HG03064 (cell line): ENCODE measurements around the gene DRD1.

Experiments
- ATAC-seq: cut with Tn5 transposase; IDR thresholded peaks from one replicate; pipeline ENCODE4 v1.9.1; 2021; ENCODE audit warnings: low read depth; ENCODE audit not compliant: unreplicated experiment

The DRD1 gene

DNA sequence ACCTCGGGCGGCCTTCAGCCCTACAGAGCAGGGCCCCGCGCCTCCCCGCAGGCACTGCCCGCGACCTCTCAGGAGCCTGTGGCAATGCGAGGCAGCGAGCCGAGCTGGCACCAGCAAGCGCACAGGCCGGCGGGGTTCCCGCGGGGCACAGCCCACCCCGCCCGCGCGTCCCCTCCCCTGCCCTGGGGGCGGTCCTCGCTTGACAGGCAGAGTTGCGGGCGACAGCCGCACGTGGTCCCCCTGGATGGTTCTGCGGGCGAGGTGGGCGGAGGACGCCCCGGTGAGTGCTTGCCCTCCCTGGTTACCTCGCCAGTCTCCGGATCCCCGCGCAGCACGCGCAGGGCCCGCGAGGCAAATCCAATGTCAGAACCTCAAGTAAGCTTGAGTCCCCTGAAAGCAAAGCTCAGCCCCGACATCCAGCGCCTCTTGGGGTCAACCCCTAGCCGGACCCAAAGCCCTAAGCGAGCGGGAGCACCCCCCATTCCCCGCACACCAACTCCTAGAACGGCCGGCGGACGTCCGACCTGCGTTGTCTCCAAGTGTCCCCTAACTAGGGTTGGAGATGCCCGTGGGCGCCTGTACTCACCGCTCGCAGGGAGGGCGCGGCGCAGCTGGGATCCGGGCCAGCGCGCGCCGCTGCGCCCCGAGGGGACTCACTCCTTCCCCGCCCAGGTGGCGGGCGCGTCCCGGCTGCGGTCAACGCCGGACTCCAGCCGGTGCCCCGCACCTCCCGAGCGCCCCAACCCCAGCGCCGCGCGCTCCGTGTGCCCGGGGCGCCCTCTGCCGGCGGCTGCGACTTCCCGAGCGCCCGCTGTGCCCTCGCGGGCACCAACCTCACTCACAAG, at the start of gene DRD1:
TSS of gene DRD1 (minus strand) at position 123 of the 845 bp plus-strand sequence. CDS start 1,083 bp downstream, outside the sequence.
- no peak for ATAC-seq

GRCh38 chr5:175493726-175494125, 49.7 kb upstream of the DRD1 start:
- ATAC-seq, result no peak

DNA sequence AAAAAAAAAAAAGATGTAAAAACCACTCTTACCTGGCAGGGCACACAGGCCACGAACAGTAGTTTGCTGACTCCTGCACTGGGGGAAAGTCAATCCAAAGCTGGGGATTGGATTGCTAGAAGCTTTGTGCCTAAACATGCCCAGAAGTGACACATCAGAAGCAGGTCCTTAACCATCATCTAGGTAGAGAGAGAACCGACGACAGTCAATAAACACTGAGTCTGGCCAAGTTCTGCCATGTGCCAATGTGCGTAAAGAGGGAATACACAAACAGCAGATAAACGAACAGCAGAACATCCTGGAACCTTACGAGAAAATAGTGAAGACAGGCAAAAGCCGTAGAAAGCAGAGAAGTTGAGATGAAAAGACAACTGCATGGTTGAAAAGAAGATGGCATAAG, 49.3 kb upstream of the DRD1 start:
- ATAC-seq, result no peak

GRCh38 chr5:175491223-175491622, 47.2 kb upstream of the DRD1 start:
- ATAC-seq, result no peak

DNA sequence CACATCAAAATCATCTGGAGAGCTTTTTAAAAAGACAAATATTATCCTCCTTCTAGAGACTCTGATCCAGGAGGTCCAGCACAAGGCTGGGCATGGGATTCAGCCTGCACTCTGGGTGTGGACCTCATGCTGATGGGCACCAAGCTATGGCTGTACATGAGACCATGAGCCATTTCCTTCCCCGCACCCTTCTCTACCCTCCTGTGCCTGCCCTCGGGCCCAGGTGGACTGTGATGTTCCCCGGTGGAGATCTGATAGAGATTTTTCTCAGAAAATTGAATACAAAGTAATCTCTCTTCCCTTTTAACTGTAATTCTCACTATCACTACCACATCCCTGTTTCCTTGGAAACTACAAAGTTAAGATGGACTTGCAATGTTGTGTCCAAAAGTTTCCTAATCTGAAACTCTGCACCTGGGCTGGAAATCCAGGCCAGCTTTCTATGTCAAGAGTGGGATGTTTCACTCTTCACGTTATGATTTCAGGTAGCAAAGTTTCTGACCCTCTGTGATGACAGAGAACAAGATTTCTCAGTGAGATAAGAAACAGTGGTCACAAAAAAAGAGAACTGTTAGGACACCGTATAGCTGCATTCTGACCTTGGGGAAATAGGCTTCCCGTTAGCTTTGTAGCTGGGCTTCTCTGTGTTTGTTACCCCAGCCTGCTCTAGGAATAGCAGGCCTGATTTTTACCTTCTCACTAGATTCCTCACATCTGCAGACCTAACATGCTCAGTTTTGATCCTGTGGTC, 45.9 kb upstream of the DRD1 start:
- no peak for ATAC-seq

DNA sequence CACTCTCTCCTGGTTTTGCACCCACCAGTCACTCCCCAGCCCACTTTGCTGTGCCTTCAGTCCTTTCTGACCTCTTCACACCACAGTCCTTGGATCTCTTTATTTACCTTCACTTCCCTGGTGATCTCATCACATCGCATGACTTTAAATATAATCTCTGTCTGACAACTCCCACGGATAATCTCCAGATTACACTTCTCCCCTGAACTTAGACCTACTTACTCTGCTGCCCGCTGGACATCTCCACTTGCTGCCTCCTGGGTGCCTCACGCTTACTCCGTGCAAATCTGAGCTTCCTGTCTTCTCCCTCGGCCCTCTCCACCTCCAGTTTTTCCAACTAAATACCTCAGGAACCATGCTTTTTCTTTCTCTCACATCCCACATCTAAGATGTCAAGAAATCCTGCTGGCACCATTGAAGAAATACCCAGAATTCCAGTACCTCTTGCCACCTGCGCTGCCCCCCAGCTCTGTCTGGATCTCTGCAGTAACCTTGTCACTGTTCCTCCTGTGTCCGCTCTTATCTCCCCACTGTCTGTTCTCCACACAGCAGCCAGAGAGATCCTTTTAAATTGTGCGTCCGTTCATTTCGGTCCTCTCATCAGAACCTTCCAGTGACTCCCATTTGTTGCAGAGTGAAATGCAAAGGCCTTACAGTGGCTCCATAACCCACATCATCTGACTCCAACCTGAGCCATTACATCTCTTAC, 43.7 kb upstream of the DRD1 start:
- no peak for ATAC-seq

- no peak for ATAC-seq
Measured at GRCh38 chr5:175485631-175486030, 41.6 kb upstream of the DRD1 start.

GRCh38 chr5:175484829-175485228, 40.8 kb upstream of the DRD1 start:
- ATAC-seq, result no peak

- ATAC-seq, result no peak
Measured at GRCh38 chr5:175484322-175484721, 40.3 kb upstream of the DRD1 start.

DNA sequence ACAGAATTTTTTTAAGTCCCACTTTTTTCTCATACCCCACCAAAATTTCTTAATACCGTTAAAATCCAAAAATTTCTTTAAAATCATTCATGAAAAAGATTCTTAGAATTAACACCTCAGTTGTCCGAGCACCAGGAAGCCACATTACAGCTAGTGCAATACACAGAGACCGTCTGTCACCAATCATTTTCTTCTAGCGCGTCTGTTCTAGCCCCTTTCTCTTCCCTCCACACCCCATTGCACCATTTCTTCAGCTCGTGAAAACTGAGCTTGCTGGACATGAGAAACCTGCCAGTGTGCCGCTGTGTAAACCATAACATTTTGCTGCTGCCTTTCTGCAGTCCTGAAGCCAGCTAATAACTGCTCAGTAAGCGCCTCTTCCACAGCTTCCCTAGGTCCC, 39.4 kb upstream of the DRD1 start:
- no peak for ATAC-seq

GRCh38 chr5:175479125-175479881, 35.3 kb upstream of the DRD1 start:
- ATAC-seq, result no peak

DNA sequence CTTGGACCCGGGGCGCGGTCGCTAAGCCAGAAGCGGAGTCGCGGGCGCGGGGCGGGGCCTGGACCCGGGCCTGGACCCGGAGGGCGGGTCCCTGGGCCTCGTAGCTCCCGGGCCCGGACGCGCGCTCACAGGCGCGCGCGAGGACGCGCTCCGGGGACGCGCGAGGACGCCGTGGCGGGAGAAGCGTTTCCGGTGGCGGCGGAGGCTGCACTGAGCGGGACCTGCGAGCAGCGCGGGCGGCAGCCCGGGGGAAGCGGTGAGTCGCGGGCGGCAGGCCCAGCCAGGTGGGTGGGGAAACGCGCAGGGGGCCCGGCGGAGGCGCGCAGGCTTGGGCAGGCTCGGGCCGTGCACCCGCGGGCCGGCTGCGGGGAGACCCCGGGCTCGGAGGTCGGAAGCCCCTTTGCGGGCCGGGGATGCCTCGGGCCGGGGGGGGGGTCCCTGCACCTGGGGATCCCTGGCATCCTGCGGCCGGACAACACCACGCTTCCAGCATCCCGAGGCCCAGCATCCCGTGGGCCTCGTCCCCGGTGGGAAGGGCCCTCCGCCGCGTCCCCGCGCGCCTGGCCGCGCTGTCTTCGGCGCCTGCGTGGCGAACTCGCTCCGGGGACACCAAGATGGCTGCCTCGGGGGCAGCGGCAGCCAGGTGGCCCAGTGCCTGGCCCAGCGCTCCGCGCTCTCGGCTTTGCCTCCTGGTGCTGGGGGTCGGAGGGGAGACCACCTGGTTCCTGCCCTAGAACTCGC, 34.6 kb upstream of the DRD1 start, which contains the start of gene SFXN1:
TSS of gene SFXN1 (plus strand) at position 177 of the 741 bp plus-strand sequence. CDS start 13,544 bp downstream, outside the sequence.
- ATAC-seq, result peak; percentile 95

GRCh38 chr5:175478008-175478383, 34.0 kb upstream of the DRD1 start:
- ATAC-seq, result no peak

DNA sequence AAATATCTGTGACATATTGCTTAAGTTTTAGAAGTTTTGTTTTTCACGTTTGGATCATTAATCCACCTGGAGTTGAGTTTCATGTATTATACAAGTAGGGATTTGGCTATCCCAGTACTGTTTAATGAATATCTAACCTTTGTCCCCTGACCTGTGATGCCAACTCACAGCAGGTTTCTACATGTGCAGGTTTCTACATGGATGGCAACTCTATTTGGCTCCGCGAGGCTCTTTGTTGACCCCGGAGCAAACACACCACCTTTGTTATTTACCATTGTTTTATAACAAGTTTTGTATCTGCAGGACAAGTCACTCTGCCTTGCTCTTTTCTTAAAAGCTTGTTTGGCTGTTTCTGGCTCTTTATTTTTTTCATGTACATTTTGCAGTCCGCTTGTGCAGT, 33.5 kb upstream of the DRD1 start:
- ATAC-seq, result no peak

DNA sequence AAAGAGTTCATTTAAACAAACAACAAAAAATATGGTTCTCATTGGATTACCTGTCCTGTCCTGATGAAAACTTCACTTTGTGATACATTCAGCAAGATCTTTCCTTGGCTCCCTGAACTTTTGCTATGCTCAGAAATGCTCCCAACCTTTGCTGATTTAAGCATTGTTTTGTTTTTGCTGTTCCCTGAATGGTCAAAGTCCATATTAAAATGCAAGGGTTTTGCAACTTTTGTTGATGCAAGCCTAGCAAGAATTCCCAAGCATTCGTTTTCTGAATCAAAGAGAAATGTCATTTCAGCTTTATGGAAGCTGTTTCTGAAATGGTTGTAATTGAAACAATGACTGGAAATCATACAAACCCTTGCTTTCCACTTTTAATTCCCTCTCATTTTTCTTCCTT, 31.3 kb upstream of the DRD1 start:
- ATAC-seq, result no peak

DNA sequence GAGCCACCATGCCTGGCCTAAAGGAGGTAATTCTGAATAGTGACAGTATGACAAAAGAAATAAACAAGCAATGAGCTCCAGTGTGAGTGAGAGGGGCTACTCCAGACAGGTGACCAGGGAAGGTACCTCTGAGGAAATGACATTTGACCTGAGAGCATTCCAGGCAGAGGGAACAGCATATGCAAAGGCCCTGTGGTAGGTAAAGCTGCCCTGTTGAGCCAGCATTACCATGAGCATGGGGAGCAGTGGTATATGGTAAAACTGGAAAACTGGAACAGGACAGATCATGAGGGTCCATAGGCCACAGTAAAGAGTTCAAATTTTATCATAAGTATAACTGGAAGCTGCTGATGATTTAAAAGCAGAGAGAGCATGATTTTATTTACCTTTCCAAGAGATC, 28.4 kb upstream of the DRD1 start:
- no peak for ATAC-seq

- no peak for ATAC-seq
Measured at GRCh38 chr5:175471628-175472027, 27.6 kb upstream of the DRD1 start.

DNA sequence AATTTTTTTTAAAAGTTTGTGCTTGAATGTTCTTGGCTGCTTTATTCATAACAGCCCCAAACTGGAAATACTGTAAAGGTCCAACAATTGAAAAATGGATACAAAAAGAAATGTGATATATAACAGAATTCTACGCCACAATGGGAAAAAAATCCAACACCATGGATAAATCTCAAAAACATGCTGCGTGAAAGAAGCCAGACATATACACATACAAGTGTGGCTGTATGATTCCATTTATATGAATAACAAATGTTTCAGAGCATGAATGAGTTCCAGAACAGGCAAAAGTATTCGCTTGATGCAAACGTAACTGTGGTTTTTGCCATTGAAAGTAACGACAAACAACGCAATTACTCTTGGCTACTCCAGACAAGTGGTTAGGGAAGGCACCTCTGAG, 27.2 kb upstream of the DRD1 start:
- ATAC-seq, result no peak

DNA sequence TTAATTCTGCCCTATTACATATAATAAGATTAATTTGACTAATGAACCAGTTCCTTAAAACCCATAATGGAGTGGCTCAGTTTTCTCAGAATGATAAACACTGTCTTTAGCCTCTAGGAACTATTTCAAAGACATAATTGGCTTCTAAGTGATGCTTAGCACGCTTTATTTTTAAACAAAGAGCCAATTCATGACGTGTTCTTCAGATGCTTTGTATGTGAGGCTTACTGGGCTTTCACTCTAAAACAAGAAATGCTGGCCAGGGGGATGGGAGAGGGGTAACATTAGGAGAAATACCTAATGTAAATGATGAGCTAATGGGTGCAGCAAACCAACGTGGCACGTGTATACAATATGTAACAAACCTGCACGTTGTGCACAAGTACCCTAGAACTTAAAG, 26.8 kb upstream of the DRD1 start:
- no peak for ATAC-seq

DNA sequence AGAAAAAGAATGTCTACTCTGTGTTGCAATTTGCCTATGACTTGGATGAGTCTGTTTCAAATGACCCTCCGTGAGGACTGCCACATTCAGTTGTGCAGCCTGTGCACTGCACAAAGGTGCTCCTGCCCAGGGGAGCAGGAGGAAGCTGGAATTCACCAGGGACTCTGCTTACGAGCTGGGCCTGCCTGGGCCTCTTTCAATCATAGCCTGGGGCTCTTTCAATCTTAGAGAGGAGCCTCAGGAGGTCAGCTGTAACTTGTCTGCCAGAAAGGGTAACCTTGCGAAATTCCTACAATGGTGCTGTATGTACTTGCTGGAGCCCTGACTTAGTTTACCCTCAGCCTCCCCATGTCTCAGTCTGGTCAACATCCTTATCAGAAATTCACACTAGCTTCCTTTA, 25.9 kb upstream of the DRD1 start:
- ATAC-seq, result no peak
